Endodermal cell (in vitro differentiated cells): ENCODE measurements around the gene FAM168B. TPM values are rescaled to one million over a fixed set of nuclear protein-coding genes. Genes with fewer than 3 reads are reported as not detected.

Source experiments
- DNase-seq: peaks from one replicate; pipeline ENCODE4 v3.0.0-alpha.2; 2017
- H3K27ac ChIP-seq: 2 replicates; pipeline ENCODE4 v1.5.1; 2013; ENCODE audit warnings: mild to moderate bottlenecking, low read depth, low read length, moderate library complexity
- H3K27me3 ChIP-seq: 2 replicates; pipeline ENCODE4 v1.6.1; 2013; ENCODE audit warnings: mild to moderate bottlenecking, low read length, moderate library complexity; ENCODE audit not compliant: insufficient read depth, control insufficient read depth, poor library complexity, severe bottlenecking
- H3K36me3 ChIP-seq: 2 replicates; pipeline ENCODE4 v1.7.0; 2013; ENCODE audit warnings: mild to moderate bottlenecking, low read length, moderate library complexity; ENCODE audit not compliant: control insufficient read depth, insufficient read depth
- H3K4me1 ChIP-seq: one replicate; pipeline ENCODE4 v1.7.0; 2013; ENCODE audit warnings: low read length; ENCODE audit not compliant: control insufficient read depth, insufficient read depth
- H3K4me3 ChIP-seq: 2 replicates; pipeline ENCODE4 v1.5.1; 2013; ENCODE audit warnings: mild to moderate bottlenecking, low read length, moderate library complexity
- H3K9ac ChIP-seq: 2 replicates; pipeline ENCODE4 v1.6.1; 2013; ENCODE audit warnings: mild to moderate bottlenecking, low read length, moderate library complexity; ENCODE audit not compliant: poor library complexity, severe bottlenecking; ENCODE audit errors: extremely low read depth
- H3K9me3 ChIP-seq: 2 replicates; pipeline ENCODE4 v1.6.1; 2013; ENCODE audit warnings: mild to moderate bottlenecking, low read length, moderate library complexity; ENCODE audit not compliant: control insufficient read depth
- H3K27ac Mint-ChIP-seq: 2 replicates; pipeline ENCODE4 v1.8.0; 2020; ENCODE audit warnings: mixed read lengths
- H3K27me3 Mint-ChIP-seq: 2 replicates; pipeline ENCODE4 v1.8.0; 2021; ENCODE audit warnings: mild to moderate bottlenecking, mixed read lengths; ENCODE audit not compliant: insufficient read depth
- H3K36me3 Mint-ChIP-seq: 2 replicates; pipeline ENCODE4 v1.8.0; 2020; ENCODE audit warnings: low read depth, mixed read lengths
- H3K4me1 Mint-ChIP-seq: 2 replicates; pipeline ENCODE4 v1.8.0; 2020; ENCODE audit warnings: mixed read lengths
- H3K4me3 Mint-ChIP-seq: 2 replicates; pipeline ENCODE4 v1.8.0; 2020; ENCODE audit warnings: mild to moderate bottlenecking, moderate library complexity, mixed read lengths
- H3K9me3 Mint-ChIP-seq: 2 replicates; pipeline ENCODE4 v1.8.0; 2020; ENCODE audit warnings: mild to moderate bottlenecking, mixed read lengths
- WGBS, 2 experiments: methylation state at CpG; one replicate each; pipeline versions ENCODE4 v1.1.5 to v1.1.7; 2013; ENCODE audit warnings: missing lambda C conversion rate in 2 of 2, mixed read lengths in 1 of 2; ENCODE audit not compliant: insufficient coverage in 1 of 2, insufficient read length in 1 of 2; 5-methylcytosine and 5-hydroxymethylcytosine counted together
- total RNA-seq, 2 donors: library from RNA; stranded (reverse); fragmentation: NEBNext Ultra II Directional in 1 of 2; extraction: Animal tissue kit (Norgen Biotek cat#: 25700) in 1 of 2; gene quantifications; 2 replicates in 1 of 2; 3 replicates in 1 of 2; pipeline ENCODE4 v1.2.1, GENCODE V29; 2021
- TF ChIP-seq, protein P1 (sequence below): fragments of 200-600 bp; sonication (generic); conservative IDR thresholded peaks from 2 replicates; pipeline ENCODE4 v1.5.0; 2021; ENCODE audit warnings: antibody characterized with exemption, mild to moderate bottlenecking

The FAM168B gene
- total RNA-seq, 2 donors from 2014 or later = 77.5 to 77.6 TPM

DNA sequence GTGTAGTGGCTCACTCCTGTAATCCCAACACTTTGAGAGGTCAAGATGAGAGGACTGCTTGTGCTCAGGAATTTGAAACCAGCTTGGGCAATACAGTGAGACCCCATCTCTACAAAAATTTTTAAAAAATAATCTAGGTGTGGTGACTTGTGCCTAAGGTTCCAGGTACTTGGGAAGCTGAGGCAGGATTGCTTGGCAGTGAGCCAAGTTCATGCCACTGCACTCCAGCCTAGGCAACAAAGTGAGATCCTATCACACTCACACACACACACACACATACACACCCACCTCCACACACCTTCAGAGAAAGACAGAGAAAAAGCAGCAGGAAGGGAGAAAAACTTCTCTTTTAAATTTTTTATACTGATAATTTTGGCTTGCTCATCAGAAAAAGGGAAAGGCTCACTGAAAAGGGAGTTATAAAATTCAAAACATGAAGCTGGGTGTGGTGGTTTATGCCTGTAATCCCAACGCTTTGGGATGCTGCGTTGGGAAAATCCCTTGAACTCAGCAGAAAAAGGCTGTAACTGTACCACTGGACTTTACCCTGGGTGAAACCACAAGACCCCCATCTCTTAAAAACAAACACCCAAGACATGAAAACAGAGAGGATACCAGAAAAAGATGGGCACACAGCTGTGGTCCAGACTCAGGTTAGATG lies 25.7 kb downstream of the FAM168B start:
- Histone ChIP-seq H3K36me3 (peaks cover 86% of the 10 kb centered on the region), H3K27me3 (no peaks in the 10 kb centered on the region), H3K9ac (no peak overlapping the region), H3K9me3 (no peaks in the 10 kb centered on the region), H3K4me1 (no peaks in the 10 kb centered on the region), H3K27ac (no peak overlapping the region), H3K4me3 (no peak overlapping the region)
- no peak for DNase-seq
- peak overlapping the region; percentile 28 for H3K27ac Mint-ChIP-seq
- no peaks in the 10 kb centered on the region for H3K27me3 Mint-ChIP-seq
- TF ChIP-seq, protein P1, sequence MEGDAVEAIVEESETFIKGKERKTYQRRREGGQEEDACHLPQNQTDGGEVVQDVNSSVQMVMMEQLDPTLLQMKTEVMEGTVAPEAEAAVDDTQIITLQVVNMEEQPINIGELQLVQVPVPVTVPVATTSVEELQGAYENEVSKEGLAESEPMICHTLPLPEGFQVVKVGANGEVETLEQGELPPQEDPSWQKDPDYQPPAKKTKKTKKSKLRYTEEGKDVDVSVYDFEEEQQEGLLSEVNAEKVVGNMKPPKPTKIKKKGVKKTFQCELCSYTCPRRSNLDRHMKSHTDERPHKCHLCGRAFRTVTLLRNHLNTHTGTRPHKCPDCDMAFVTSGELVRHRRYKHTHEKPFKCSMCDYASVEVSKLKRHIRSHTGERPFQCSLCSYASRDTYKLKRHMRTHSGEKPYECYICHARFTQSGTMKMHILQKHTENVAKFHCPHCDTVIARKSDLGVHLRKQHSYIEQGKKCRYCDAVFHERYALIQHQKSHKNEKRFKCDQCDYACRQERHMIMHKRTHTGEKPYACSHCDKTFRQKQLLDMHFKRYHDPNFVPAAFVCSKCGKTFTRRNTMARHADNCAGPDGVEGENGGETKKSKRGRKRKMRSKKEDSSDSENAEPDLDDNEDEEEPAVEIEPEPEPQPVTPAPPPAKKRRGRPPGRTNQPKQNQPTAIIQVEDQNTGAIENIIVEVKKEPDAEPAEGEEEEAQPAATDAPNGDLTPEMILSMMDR = no peak
- WGBS, 2 experiments = 97 to 100% methylated on average over 2 of the region's 2 CpGs
- peaks cover 74% of the 10 kb centered on the region for H3K36me3 Mint-ChIP-seq
- peaks cover 15% of the 10 kb centered on the region for H3K4me1 Mint-ChIP-seq
- H3K4me3 Mint-ChIP-seq = no peak overlapping the region
- H3K9me3 Mint-ChIP-seq = no peaks in the 10 kb centered on the region

DNA sequence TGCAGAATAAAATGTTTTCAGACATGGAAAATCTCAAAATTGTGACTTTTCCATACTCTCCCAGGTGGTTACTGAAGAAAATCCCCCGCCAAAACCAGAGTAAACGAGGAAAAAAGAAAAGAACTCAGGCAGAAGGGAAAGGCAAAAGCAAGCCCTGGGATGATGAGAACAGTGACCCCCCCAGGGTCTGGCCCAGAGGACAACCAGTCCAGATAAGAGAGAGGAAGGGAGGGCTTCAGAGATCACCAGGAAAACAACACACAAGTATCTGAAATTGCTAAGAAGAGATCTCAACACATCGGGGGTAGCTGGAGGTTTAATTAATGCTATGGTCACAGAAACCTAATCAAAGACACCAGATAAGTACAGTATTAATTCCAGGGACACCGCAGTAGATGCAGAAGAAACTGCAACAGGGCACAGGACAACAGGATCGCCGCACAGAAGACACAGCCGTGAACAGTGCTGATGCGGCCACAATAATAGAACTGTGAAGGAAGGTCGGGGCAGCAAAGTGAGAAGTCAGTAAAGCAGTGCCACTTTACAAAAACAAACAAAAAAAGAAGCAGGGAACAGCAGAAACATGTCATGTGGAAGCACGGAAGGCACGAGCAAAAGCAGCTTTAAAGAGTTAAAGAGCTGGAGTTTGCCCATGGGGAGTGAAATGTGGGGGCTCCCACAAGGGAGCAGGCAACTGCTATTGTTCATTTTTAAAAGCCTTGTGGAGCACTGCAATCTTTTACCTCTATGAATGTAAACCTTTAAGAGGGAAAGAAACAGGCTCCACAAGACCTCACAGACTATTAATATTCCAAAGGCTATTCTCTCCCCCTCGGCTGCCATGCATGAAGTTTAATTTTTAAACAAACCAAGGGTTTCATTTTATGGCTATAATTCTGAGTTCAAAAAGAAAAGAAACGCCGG lies 28.4 kb downstream of the FAM168B start:
- H3K27ac ChIP-seq = peak overlapping the region; percentile 25

DNA sequence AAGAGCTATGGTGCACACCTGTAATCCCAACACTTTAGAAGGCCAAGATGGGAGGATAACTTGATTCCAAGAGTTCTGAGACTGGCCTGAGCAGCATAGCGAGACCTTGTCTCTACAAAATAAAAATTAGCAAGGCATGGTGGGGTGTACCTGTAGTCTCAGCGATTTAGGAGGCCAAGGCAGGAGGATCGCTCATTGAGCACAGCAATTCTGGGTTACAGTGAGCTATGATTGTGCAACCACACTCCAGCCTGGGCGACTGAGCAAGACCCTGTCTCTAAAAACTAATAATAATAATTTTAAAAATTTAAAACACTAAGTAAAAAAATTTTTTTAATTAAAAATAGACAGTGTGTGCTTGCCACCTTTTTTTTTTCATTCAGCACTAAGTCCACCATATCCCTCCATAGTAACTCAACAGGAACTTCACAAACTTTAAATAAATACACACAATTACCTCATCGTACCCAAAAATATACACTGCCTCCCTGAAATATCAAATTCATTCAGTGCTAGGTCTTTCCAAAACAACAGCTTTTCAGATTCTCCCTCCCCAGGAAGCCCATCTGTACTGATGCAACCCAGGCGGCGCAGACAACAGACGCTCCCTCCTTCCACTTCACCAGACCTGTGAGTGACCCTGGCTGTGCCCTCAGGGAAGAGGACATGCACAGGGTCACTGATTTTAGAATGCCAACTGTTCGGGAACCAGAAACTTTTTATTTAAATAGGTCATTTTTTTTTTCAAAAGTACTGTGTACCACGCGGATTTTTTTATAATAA lies 29.6 kb downstream of the FAM168B start:
- 94 to 96% methylated on average over 3 to 9 of the region's 11 CpGs for WGBS, 2 experiments
- Mint-ChIP-seq H3K4me1 (peaks cover 21% of the 10 kb centered on the region), H3K27me3 (no peaks in the 10 kb centered on the region), H3K4me3 (no peak overlapping the region), H3K9me3 (no peaks in the 10 kb centered on the region), H3K27ac (peak overlapping the region; percentile 53), H3K36me3 (peaks cover 70% of the 10 kb centered on the region)
- no peak for DNase-seq
- Histone ChIP-seq H3K27ac (no peak overlapping the region), H3K36me3 (peaks cover 81% of the 10 kb centered on the region), H3K4me1 (no peaks in the 10 kb centered on the region), H3K9me3 (no peaks in the 10 kb centered on the region), H3K4me3 (no peak overlapping the region), H3K9ac (no peak overlapping the region), H3K27me3 (no peaks in the 10 kb centered on the region)
- TF ChIP-seq, protein P1 = no peak

More for the DNA sequence above, 28.4 kb downstream of the FAM168B start:
- DNase-seq = no peak
- Mint-ChIP-seq H3K27me3 (no peaks in the 10 kb centered on the region), H3K4me3 (no peak overlapping the region), H3K36me3 (peaks cover 72% of the 10 kb centered on the region), H3K27ac (peak overlapping the region; percentile 20), H3K9me3 (no peaks in the 10 kb centered on the region), H3K4me1 (peaks cover 21% of the 10 kb centered on the region)
- Histone ChIP-seq H3K9me3 (no peaks in the 10 kb centered on the region), H3K4me3 (no peak overlapping the region), H3K9ac (no peak overlapping the region), H3K27me3 (no peaks in the 10 kb centered on the region), H3K36me3 (peaks cover 81% of the 10 kb centered on the region), H3K4me1 (no peaks in the 10 kb centered on the region)
- TF ChIP-seq, protein P1 = no peak
- 92 to 95% methylated on average over 12 to 14 of the region's 14 CpGs for WGBS, 2 experiments
